Measurements from ENCODE around the gene NIBAN1. TPM values are rescaled to one million over a fixed set of nuclear protein-coding genes. Genes with fewer than 3 reads are reported as not detected.

Gene NIBAN1
- total RNA-seq, 1 experiment from 2014 or later = 20.8 TPM

DNA sequence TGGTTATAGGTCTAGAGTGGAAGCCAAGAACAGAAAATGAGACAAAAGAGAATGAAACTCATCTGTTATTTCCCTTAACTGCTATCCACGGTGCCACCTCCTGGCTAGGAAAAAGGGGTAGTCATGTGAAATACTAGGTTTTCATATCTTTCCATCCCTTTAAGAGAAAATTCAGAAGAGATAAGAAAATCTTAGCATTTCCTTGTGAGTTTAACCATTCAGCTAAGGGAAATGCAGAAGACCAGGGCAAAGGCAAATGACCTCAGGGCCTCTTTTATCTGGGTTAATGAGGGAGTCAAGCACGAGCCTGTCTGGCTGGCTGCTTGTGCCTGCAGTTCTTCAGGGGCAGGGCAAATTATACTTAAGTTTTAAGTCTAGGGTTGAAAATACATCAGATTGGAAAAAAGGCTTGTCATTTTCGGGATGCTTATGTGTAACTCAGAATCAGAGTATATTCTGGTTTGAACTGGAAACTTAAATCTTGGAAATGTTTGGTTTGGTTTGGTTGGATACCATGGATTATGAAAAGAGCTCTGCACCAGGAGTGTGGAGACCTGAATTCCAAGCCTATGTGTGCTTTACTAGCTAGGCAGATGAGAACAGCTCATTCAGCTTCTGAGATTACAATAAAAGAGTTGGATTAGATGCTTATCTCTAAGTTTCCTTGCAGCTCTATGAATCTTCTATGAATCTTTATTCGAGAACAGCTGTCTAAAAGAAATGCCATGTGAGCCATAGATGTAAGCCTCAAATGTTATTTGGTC is 19.9 kb downstream of the NIBAN1 start:
- TF ChIP-seq, protein P1, sequence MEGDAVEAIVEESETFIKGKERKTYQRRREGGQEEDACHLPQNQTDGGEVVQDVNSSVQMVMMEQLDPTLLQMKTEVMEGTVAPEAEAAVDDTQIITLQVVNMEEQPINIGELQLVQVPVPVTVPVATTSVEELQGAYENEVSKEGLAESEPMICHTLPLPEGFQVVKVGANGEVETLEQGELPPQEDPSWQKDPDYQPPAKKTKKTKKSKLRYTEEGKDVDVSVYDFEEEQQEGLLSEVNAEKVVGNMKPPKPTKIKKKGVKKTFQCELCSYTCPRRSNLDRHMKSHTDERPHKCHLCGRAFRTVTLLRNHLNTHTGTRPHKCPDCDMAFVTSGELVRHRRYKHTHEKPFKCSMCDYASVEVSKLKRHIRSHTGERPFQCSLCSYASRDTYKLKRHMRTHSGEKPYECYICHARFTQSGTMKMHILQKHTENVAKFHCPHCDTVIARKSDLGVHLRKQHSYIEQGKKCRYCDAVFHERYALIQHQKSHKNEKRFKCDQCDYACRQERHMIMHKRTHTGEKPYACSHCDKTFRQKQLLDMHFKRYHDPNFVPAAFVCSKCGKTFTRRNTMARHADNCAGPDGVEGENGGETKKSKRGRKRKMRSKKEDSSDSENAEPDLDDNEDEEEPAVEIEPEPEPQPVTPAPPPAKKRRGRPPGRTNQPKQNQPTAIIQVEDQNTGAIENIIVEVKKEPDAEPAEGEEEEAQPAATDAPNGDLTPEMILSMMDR (IDR thresholded peaks at IDR 0.05; ENCODE audit: insufficient read depth in 1 of 2, low read depth in 1 of 2, low read length in 1 of 2, severe bottlenecking in 1 of 2, unreplicated experiment in 1 of 2) = no peak
- Mint-ChIP-seq H3K4me3 (ENCODE audit: unreplicated experiment) (no peak overlapping the region), H3K36me3 (ENCODE audit: insufficient read depth, unreplicated experiment) (no peaks in the 10 kb centered on the region), H3K9me3 (ENCODE audit: unreplicated experiment) (no peaks in the 10 kb centered on the region), H3K27me3 (ENCODE audit: insufficient read depth, unreplicated experiment) (peaks cover 2% of the 10 kb centered on the region), H3K27ac (ENCODE audit: unreplicated experiment) (no peak overlapping the region), H3K4me1 (ENCODE audit: low read depth, unreplicated experiment) (peaks cover 18% of the 10 kb centered on the region)
- no peaks in the 10 kb centered on the region for H3K36me3 ChIP-seq (ENCODE audit: control insufficient read depth, insufficient read depth, low read length)
- no peaks in the 10 kb centered on the region for H3K27me3 ChIP-seq (replicated peaks; ENCODE audit: control insufficient read depth, insufficient read depth, low read length)
- no peak overlapping the region for H3K4me3 ChIP-seq (ENCODE audit: low read depth, low read length)
- POLR2A ChIA-PET = no interaction called here
- BruUV-seq (replicated peaks) = no TSS peak
- CTCF ChIA-PET = interaction anchor here (1.3 kb wide), 1 partner anchor 149 kb away, joined by 7 read pairs; no protein-coding TSS in a partner anchor
- H3K9me3 ChIP-seq = no peaks in the 10 kb centered on the region
- DNase-seq = peak; percentile 9 to 40
- peaks cover 16% of the 10 kb centered on the region for H3K4me1 ChIP-seq
- intact Hi-C loops (cut with micrococcal nuclease; ENCODE audit: unreplicated experiment) = loop anchor here (1.0 kb wide), 1 partner anchor 149 kb away; no protein-coding TSS in a partner anchor

DNA sequence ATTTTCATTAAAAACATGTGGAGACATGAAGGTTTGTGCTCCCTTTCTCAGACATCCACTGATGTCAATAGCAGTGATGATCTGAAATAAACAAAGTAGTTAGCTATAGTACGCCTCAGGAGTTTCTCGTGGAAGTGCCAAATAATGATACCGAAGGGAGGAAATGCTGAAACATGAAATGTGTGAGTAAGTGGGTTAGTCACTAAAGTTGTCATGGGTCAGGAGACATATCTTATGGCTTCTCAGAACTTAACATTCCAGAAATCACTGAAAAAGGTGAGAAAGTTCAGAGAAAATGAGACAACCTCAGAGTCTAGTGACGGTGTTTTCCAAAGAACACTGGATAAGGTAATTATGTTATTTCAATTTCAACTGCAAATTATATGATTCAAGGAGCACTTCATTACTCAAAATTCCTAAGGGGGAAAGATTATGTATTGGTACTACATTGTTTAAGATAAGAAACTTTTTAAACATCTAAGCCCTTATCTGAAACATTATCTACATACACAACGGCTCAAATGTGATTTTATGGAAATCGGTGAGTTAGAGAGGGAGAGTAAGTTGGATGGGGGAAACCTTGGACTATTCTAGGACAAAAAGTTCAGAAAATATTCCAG is 20.6 kb downstream of the NIBAN1 start:
- TF ChIP-seq, protein P1 (IDR thresholded peaks at IDR 0.05; ENCODE audit: insufficient read depth in 1 of 2, low read depth in 1 of 2, low read length in 1 of 2, severe bottlenecking in 1 of 2, unreplicated experiment in 1 of 2) = no peak
- BruUV-seq (replicated peaks) = no TSS peak
- peaks cover 18% of the 10 kb centered on the region for H3K4me1 Mint-ChIP-seq (ENCODE audit: low read depth, unreplicated experiment)
- peaks cover 16% of the 10 kb centered on the region for H3K4me1 ChIP-seq
- no peak for DNase-seq
- H3K4me3 ChIP-seq (ENCODE audit: low read depth, low read length) = no peak overlapping the region
- intact Hi-C loops (cut with micrococcal nuclease; ENCODE audit: unreplicated experiment) = loop anchor here (1.0 kb wide), 1 partner anchor 148 kb away; no protein-coding TSS in a partner anchor
- ChIA-PET POLR2A (no interaction called here), CTCF (interaction anchor here (1.3 kb wide), 1 partner anchor 148 kb away, joined by 7 read pairs; no protein-coding TSS in a partner anchor)
- no peaks in the 10 kb centered on the region for H3K27me3 Mint-ChIP-seq (ENCODE audit: insufficient read depth, unreplicated experiment)
- H3K27me3 ChIP-seq (replicated peaks; ENCODE audit: control insufficient read depth, insufficient read depth, low read length) = no peaks in the 10 kb centered on the region
- no peaks in the 10 kb centered on the region for H3K9me3 ChIP-seq
- no peak overlapping the region for H3K4me3 Mint-ChIP-seq (ENCODE audit: unreplicated experiment)
- no peak overlapping the region for H3K27ac Mint-ChIP-seq (ENCODE audit: unreplicated experiment)
- H3K9me3 Mint-ChIP-seq (ENCODE audit: unreplicated experiment) = no peaks in the 10 kb centered on the region
- no peaks in the 10 kb centered on the region for H3K36me3 ChIP-seq (ENCODE audit: control insufficient read depth, insufficient read depth, low read length)
- no peaks in the 10 kb centered on the region for H3K36me3 Mint-ChIP-seq (ENCODE audit: insufficient read depth, unreplicated experiment)

DNA sequence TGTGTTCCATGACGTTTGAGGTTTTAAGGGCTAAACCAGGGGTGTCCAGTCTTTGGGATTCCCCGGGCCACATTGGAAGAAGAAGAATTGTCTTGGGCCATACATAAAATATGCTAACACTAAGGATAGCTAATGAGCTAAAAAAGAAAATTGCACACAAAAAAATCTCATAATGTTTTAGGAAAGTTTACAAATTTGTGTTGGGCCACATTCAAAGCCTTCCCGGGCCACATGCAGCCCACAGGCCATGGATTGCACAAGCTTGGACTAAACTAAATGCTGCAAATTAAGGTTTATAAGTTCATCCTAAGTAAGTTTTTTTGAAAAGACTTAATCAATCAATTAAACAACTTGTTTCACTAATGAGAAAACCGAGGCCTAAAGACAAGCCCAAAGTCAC is 21.9 kb downstream of the NIBAN1 start:
- Histone ChIP-seq H3K36me3 (ENCODE audit: control insufficient read depth, insufficient read depth, low read length) (no peaks in the 10 kb centered on the region), H3K9me3 (no peaks in the 10 kb centered on the region), H3K27me3 (replicated peaks; ENCODE audit: control insufficient read depth, insufficient read depth, low read length) (no peaks in the 10 kb centered on the region), H3K4me3 (ENCODE audit: low read depth, low read length) (no peak overlapping the region), H3K4me1 (peaks cover 16% of the 10 kb centered on the region)
- intact Hi-C loops (cut with micrococcal nuclease; ENCODE audit: unreplicated experiment) = no loop called here
- no TSS peak for BruUV-seq (replicated peaks)
- H3K9me3 Mint-ChIP-seq (ENCODE audit: unreplicated experiment) = no peaks in the 10 kb centered on the region
- DNase-seq = no peak
- ChIA-PET CTCF (no interaction called here), POLR2A (no interaction called here)
- H3K36me3 Mint-ChIP-seq (ENCODE audit: insufficient read depth, unreplicated experiment) = no peaks in the 10 kb centered on the region
- TF ChIP-seq, protein P1 (IDR thresholded peaks at IDR 0.05; ENCODE audit: insufficient read depth in 1 of 2, low read depth in 1 of 2, low read length in 1 of 2, severe bottlenecking in 1 of 2, unreplicated experiment in 1 of 2) = no peak
- peaks cover 18% of the 10 kb centered on the region for H3K4me1 Mint-ChIP-seq (ENCODE audit: low read depth, unreplicated experiment)
- H3K27me3 Mint-ChIP-seq (ENCODE audit: insufficient read depth, unreplicated experiment) = no peaks in the 10 kb centered on the region
- H3K27ac Mint-ChIP-seq (ENCODE audit: unreplicated experiment) = no peak overlapping the region
- H3K4me3 Mint-ChIP-seq (ENCODE audit: unreplicated experiment) = no peak overlapping the region

Data from Caco-2 (cell line).